Activated T-cell treated with anti-CD3 and anti-CD28 coated beads for 48 hours (primary cell): ENCODE results near the gene PHPT1.
"Not testable (repeated sequence)": the region's sequence is repeated elsewhere in the genome, so short reads cannot be mapped to it uniquely, and the experiment has no call there.

Source experiments
- DNase-seq: peaks from one replicate; pipeline ENCODE4 v3.0.0-alpha.2; 2020; ENCODE audit warnings: low read depth

The PHPT1 gene

DNA sequence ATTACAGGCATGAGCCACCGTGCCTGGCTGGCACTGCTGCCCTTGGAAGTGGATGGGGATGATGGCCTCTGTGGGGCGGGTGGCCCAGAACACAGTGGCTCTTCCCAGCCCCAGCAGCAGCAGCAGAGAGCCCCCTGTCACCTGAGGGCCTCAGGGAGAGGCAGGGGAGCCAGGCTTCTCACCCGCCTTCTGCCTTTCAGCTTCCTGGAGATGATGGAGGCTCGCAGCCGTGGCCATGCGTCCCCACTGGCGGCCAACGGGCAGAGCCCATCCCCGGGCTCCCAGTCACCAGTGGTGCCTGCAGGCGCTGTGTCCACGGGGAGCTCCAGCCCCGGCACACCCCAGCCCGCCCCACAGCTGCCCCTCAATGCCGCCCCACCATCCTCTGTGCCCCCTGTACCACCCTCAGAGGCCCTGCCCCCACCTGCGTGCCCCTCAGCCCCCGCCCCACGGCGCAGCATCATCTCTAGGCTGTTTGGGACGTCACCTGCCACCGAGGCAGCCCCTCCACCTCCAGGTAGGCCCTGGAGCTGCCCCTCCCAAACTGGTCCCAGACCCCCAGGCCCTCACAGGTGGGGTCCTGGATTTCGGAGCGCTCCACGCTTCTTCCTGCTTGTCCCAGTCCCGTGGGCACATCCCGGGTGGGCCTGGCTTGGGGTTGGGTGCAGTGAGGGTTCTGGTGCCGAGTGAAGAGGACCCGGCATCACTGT, 11.9 kb upstream of the PHPT1 start:
- no peak for DNase-seq

DNA sequence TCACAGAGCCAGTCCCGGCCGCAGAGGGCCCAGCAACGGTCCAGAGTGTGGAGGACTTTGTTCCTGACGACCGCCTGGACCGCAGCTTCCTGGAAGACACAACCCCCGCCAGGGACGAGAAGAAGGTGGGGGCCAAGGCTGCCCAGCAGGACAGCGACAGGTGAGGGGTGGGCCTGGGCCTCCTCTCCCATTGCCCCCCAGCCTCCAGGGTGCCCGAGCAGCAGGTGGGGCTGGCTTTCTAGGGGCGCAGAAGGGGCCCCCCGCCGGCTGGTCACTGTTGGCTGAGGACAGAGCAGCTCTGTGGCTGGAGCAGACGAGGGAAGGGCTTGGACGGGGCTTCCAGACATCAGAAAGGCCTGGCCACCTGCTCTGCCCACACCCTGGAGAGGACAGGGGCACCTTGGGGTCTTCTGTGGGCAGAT, 11.3 kb upstream of the PHPT1 start:
- DNase-seq: not testable (repeated sequence)

- DNase-seq: no peak
Measured at GRCh38 chr9:136838314-136839228, 10.6 kb upstream of the PHPT1 start.

DNA sequence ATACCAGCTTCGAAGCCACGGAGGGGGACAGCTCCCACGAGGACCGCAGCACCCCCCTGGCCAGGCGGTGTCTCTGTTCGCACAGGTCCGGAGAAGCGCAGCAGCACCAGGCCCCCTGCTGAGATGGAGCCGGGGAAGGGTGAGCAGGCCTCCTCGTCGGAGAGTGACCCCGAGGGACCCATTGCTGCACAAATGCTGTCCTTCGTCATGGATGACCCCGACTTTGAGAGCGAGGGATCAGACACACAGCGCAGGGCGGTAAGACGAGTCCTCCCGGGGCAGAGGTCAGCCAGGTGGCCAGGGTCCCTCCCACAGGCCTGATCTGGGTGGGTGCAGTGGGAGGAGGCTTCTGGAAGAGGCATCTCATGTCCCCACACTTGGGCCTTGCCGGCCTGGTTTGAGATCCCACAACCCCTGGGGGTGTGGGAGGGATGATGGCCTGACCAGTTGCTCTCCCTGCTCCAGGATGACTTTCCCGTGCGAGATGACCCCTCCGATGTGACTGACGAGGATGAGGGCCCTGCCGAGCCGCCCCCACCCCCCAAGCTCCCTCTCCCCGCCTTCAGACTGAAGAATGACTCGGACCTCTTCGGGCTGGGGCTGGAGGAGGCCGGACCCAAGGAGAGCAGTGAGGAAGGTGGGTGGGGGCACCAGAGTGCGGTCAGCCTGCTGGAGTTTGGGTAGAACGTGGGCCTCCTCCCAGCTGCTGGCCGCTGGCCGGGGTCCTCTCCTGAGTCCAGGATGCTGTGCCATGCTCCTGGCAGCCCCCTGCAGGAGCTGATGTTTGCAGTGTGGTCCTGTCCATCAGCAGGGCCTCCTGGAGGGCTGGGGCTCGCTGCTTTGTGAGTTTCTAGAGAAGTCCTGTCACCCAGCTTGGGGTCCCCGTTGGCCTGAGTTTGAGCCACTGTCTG, 9.7 kb upstream of the PHPT1 start:
- no peak for DNase-seq

DNA sequence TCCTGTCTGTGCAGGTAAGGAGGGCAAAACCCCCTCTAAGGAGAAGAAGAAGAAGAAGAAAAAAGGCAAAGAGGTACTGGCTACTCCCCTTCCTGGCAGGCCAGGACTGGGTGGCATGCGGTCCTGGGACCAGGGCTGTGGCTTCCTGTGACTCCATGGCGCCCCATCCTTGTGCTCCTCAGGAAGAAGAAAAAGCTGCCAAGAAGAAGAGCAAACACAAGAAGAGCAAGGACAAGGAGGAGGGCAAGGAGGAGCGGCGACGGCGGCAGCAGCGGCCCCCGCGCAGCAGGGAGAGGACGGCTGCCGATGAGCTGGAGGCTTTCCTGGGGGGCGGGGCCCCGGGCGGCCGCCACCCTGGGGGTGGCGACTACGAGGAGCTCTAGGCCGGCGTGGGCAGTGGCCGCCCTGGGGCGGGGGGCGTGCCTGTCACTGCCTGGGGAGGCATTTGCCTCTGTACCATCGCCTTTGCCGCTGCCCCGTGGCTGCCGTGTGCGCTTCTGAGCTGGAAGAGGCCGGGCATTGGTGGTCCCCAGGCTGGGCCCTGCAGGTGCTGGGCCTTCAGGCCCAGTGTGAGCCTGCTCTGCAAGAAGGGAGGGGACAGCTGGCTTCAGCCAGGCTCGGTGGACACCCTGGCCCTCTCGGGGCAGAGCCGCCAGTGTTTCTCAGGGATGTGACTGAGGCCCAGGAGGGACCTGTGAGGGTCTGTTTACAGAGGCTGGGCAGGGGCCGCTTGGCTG, 8.9 kb upstream of the PHPT1 start:
- no peak for DNase-seq

DNA sequence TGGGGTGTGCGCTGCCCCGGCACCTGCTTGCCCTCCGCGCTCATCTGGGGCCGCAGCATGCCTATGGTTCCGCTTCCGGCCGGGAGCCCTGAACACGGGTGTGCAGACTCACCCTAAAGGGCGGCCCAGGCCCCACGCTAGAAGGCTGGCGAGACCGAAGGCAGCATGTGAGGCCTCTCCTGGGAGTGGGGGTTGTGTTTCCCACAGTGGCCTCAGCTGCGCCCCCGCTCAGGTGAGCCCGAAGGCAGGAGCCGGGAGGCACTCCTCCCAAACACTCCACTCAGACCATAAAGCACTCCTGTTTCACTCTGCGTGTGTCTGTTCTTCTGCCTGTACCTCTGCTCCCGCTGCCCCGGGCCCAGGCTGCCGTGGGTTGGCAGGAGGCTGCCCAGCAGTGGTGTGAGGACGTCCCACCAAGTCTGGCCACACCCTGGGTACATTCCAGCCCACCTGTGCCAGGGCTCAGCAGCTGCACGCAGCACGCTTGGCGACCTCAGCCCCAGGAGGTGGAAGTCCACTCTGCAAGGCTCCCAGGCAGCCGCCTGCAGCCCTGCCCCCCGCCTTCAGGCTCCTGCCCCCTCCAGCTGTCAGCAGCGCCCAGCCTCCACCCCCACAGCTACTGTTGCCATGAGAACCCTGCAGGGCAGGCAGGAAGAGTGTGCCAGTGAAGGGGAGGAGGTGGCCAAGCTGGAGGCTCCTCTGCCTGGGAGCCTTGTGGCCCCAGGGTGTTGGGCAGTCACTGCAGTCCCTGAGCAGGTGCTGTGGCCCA, 8.1 kb upstream of the PHPT1 start:
- no peak for DNase-seq

- not testable (repeated sequence) for DNase-seq
Measured at GRCh38 chr9:136841646-136842379, 7.4 kb upstream of the PHPT1 start.

- peak; percentile 81 for DNase-seq
Measured at GRCh38 chr9:136842380-136842948, 6.7 kb upstream of the PHPT1 start, which contains the start of gene AJM1. AJM1 (plus strand) TSS chr9:136842478; CDS start chr9:136844415, 1,937 bp downstream.

DNA sequence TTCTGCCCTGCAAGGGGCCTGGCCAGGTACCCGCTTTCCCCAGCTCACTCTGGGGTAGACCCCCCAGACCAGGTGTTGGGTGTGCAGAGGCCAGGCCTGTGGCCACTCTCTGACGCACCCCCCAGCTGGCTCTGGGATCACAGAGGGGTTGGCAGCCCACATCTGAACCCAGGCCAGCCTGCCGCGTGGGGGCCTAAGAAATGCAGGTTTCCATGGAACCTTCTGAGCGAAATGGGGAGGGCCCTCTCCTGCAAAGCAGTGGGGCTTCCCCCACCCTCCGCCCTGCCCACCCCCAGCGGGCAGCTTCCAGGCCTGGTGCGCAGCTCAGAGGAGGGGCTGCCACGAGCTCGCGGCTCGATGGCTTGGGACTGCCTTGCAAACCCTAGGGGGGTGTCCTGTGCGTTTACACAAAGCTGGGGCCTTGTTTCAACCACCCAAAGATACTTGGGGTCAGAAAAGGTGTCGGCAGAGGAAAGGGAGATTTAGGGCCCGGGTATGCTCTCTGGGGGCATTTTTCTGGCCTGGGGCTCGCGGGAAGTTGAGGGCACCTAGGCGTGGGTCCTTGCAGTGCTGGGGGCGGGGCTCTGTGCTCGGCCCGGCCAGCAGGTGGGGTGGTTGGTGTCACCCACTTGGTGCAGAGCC, 5.9 kb upstream of the PHPT1 start:
- not testable (repeated sequence) for DNase-seq

- DNase-seq: peak; percentile 55
Measured at GRCh38 chr9:136843801-136844740, 5.1 kb upstream of the PHPT1 start.

- peak; percentile 29 for DNase-seq
Measured at GRCh38 chr9:136844761-136845464, 4.3 kb upstream of the PHPT1 start.

- DNase-seq: no peak
Measured at GRCh38 chr9:136845465-136846260, 3.5 kb upstream of the PHPT1 start.

DNA sequence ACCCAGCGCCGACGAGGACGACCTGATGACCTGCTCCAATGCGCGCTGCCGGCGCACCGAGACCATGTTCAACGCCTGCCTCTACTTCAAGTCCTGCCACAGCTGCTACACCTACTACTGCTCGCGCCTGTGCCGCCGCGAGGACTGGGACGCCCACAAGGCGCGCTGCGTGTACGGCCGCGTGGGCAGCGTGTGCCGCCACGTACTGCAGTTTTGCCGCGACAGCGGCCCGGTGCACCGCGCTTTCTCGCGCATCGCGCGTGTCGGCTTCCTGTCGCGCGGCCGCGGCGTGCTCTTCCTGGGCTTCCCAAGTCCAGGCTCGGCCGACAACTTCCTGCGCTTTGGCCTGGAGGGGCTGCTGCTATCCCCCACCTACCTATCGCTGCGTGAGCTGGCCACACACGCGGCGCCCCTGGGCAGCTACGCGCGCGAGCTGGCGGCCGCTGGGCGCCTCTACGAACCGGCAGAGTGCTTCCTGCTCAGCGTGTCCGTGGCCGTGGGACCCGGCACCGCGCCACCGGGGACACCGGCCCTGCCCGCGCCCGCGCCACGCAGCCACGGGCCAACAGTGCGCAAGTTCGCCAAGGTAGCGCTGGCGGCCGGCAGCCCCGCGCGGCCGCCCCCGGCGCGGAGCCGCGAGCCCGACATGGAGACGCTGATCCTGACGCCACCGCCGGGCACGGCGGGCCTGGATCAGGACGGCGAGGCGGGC, 2.7 kb upstream of the PHPT1 start:
- DNase-seq: no peak

DNA sequence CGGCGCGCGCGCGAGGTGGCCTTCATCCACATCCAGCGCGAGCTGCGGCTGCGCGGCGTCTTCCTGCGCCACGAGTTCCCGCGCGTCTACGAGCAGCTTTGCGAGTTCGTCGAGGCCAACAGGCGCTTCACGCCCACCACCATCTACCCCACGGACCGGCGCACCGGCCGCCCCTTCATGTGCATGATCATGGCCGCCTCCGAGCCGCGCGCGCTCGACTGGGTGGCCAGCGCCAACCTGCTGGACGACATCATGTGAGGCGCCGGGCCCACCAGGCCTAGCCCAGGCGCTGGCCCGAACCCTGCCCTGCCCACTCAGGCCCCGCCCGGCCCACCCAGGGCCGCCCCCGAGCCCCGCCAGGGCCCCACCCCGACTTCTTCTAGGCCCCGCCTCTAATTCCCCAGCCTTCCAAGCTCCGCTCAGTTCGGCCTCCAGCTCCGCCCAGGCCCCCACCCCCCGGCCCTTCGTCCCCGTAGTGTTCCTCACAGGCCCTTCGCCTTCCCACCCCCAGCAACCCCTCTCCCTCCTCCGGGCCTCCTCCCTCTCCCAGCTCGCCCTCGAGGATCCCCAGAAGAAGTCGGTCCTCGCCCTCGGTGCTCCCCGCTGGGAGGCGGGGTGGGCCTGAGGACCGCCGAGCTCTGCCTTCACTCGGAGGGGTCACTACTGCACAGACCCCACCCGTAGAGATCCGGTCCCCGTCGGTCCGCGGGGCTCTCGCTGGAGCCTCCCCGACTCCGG, 2.0 kb upstream of the PHPT1 start:
- DNase-seq: no peak

- DNase-seq: peak; percentile 84
Measured at GRCh38 chr9:136847826-136848392, 1.3 kb upstream of the PHPT1 start.
